Measurements from ENCODE around the gene LDLRAP1.

The LDLRAP1 gene

GRCh38 chr1:25554430-25554780 lies 11.0 kb downstream of the LDLRAP1 start:
- H3K9ac ChIP-seq: no peak overlapping the region
- peaks cover 7% of the 10 kb centered on the region; the same call in 1 of the 2 replicates for H3K36me3 ChIP-seq (ENCODE audit: insufficient read depth)
- H3K4me2 ChIP-seq: no peak overlapping the region
- no peaks in the 10 kb centered on the region for H4K20me1 ChIP-seq (ENCODE audit: insufficient read depth)
- H3K4me1 ChIP-seq (ENCODE audit: low read depth, poor library complexity, severe bottlenecking): peaks cover 94% of the 10 kb centered on the region
- H3K27ac ChIP-seq: no peak overlapping the region
- TF ChIP-seq CTCF (conservative IDR thresholded peaks at IDR 0.05; ENCODE audit: low read depth, low read length): no peak
- peaks cover 79% of the 10 kb centered on the region for H3K79me2 ChIP-seq (ENCODE audit: insufficient read depth, low read depth)
- no peak overlapping the region for H3K4me3 ChIP-seq (IDR thresholded peaks at IDR 0.05; ENCODE audit: insufficient read depth, low read depth, low read length)
- H3K27me3 ChIP-seq (ENCODE audit: insufficient read depth, low read depth): no peaks in the 10 kb centered on the region
- no peak overlapping the region for H2AFZ ChIP-seq (ENCODE audit: low read depth)

- peaks cover 81% of the 10 kb centered on the region for H3K79me2 ChIP-seq (ENCODE audit: insufficient read depth, low read depth)
- peaks cover 95% of the 10 kb centered on the region for H3K4me1 ChIP-seq (ENCODE audit: low read depth, poor library complexity, severe bottlenecking)
- H3K4me2 ChIP-seq: peak overlapping the region; percentile 82; the same call in 1 of the 2 replicates
Measured at GRCh38 chr1:25554886-25555752, 11.7 kb downstream of the LDLRAP1 start.

GRCh38 chr1:25555753-25556092 lies 12.3 kb downstream of the LDLRAP1 start:
- H3K4me1 ChIP-seq (ENCODE audit: low read depth, poor library complexity, severe bottlenecking): peaks cover 95% of the 10 kb centered on the region

More at GRCh38 chr1:25554886-25555752, 11.7 kb downstream of the LDLRAP1 start:
- no peak for TF ChIP-seq CTCF (conservative IDR thresholded peaks at IDR 0.05; ENCODE audit: low read depth, low read length)
- H4K20me1 ChIP-seq (ENCODE audit: insufficient read depth): no peaks in the 10 kb centered on the region
- no peak overlapping the region for H3K9ac ChIP-seq
- no peak overlapping the region for H2AFZ ChIP-seq (ENCODE audit: low read depth)
- H3K36me3 ChIP-seq (ENCODE audit: insufficient read depth): peaks cover 7% of the 10 kb centered on the region; the same call in 1 of the 2 replicates
- H3K27me3 ChIP-seq (ENCODE audit: insufficient read depth, low read depth): no peaks in the 10 kb centered on the region
- H3K27ac ChIP-seq: no peak overlapping the region
- H3K4me3 ChIP-seq (IDR thresholded peaks at IDR 0.05; ENCODE audit: insufficient read depth, low read depth, low read length): no peak overlapping the region

GRCh38 chr1:25556132-25556670 lies 12.8 kb downstream of the LDLRAP1 start:
- H3K27me3 ChIP-seq (ENCODE audit: insufficient read depth, low read depth): no peaks in the 10 kb centered on the region
- TF ChIP-seq CTCF (conservative IDR thresholded peaks at IDR 0.05; ENCODE audit: low read depth, low read length): no peak
- peak overlapping the region; percentile 56 for H3K27ac ChIP-seq
- peaks cover 71% of the 10 kb centered on the region for H3K79me2 ChIP-seq (ENCODE audit: insufficient read depth, low read depth)
- H2AFZ ChIP-seq (ENCODE audit: low read depth): no peak overlapping the region
- peak overlapping the region; percentile 44; the same call in 1 of the 2 replicates for H3K9ac ChIP-seq
- no peak overlapping the region for H3K4me3 ChIP-seq (IDR thresholded peaks at IDR 0.05; ENCODE audit: insufficient read depth, low read depth, low read length)
- H4K20me1 ChIP-seq (ENCODE audit: insufficient read depth): no peaks in the 10 kb centered on the region
- H3K4me2 ChIP-seq: peak overlapping the region; percentile 82
- H3K4me1 ChIP-seq (ENCODE audit: low read depth, poor library complexity, severe bottlenecking): peaks cover 95% of the 10 kb centered on the region
- H3K36me3 ChIP-seq (ENCODE audit: insufficient read depth): peaks cover 7% of the 10 kb centered on the region; the same call in 1 of the 2 replicates

More at GRCh38 chr1:25555753-25556092, 12.3 kb downstream of the LDLRAP1 start:
- Histone ChIP-seq H3K9ac (no peak overlapping the region), H3K27ac (peak overlapping the region; percentile 56; the same call in 1 of the 2 replicates), H3K4me2 (peak overlapping the region; percentile 82), H4K20me1 (ENCODE audit: insufficient read depth) (no peaks in the 10 kb centered on the region), H3K4me3 (IDR thresholded peaks at IDR 0.05; ENCODE audit: insufficient read depth, low read depth, low read length) (no peak overlapping the region), H3K79me2 (ENCODE audit: insufficient read depth, low read depth) (peaks cover 75% of the 10 kb centered on the region), H2AFZ (ENCODE audit: low read depth) (no peak overlapping the region), H3K36me3 (ENCODE audit: insufficient read depth) (peaks cover 7% of the 10 kb centered on the region; the same call in 1 of the 2 replicates), H3K27me3 (ENCODE audit: insufficient read depth, low read depth) (no peaks in the 10 kb centered on the region)
- no peak for TF ChIP-seq CTCF (conservative IDR thresholded peaks at IDR 0.05; ENCODE audit: low read depth, low read length)
